DOHH2 (cell line): ENCODE data around the gene MGRN1.

Source experiments
- H3F3A ChIP-seq: fragments of 200-600 bp; sonication (generic), shearing (Covaris generic); 2 replicates; pipeline ENCODE4 v1.6.0; 2016; ENCODE audit warnings: antibody characterized with exemption, mild to moderate bottlenecking; ENCODE audit not compliant: control insufficient read depth, insufficient read depth
- H3K27ac ChIP-seq: fragments of 200-600 bp; sonication (generic); 2 replicates; pipeline ENCODE4 v1.5.1; 2014; ENCODE audit warnings: low read depth, mild to moderate bottlenecking, low read length, moderate library complexity
- H3K27me3 ChIP-seq: fragments of 200-600 bp; sonication (generic); 2 replicates; pipeline ENCODE4 v1.6.1; 2014; ENCODE audit warnings: mild to moderate bottlenecking, low read length, mixed read lengths; ENCODE audit not compliant: control insufficient read depth
- H3K36me3 ChIP-seq: fragments of 200-600 bp; sonication (generic); 2 replicates; pipeline ENCODE4 v1.6.1; 2014; ENCODE audit warnings: mild to moderate bottlenecking, low read length, moderate library complexity, mixed read lengths; ENCODE audit not compliant: control insufficient read depth
- H3K4me1 ChIP-seq: fragments of 200-600 bp; sonication (generic); 2 replicates; pipeline ENCODE4 v1.6.1; 2014; ENCODE audit warnings: mild to moderate bottlenecking, low read length, mixed read lengths; ENCODE audit not compliant: control insufficient read depth
- H3K4me2 ChIP-seq: fragments of 200-600 bp; sonication (generic); 2 replicates; pipeline ENCODE4 v1.6.0; 2014; ENCODE audit warnings: mild to moderate bottlenecking, low read length, moderate library complexity
- H3K4me3 ChIP-seq: fragments of 200-600 bp; sonication (generic); 2 replicates; pipeline ENCODE4 v1.5.1; 2014; ENCODE audit warnings: mild to moderate bottlenecking, low read length, mixed read lengths
- H3K79me2 ChIP-seq: fragments of 200-600 bp; sonication (generic); 2 replicates; pipeline ENCODE4 v1.6.1; 2014; ENCODE audit warnings: mild to moderate bottlenecking, low read length, mixed read lengths; ENCODE audit not compliant: control insufficient read depth
- H3K9me2 ChIP-seq: fragments of 200-600 bp; sonication (generic); replicated peaks from 2 replicates; pipeline ENCODE4 v1.6.1; 2014; ENCODE audit warnings: mild to moderate bottlenecking, low read length, mixed read lengths; ENCODE audit not compliant: control insufficient read depth
- H3K9me3 ChIP-seq: fragments of 200-600 bp; sonication (generic); 2 replicates; pipeline ENCODE4 v1.6.1; 2014; ENCODE audit warnings: antibody characterized with exemption, low read length, mixed read lengths; ENCODE audit not compliant: control insufficient read depth, insufficient read depth
- H4K20me1 ChIP-seq: fragments of 200-600 bp; sonication (generic); 2 replicates; pipeline ENCODE4 v1.6.0; 2014; ENCODE audit warnings: low read depth, mild to moderate bottlenecking, antibody characterized with exemption, low read length, moderate library complexity; ENCODE audit not compliant: control insufficient read depth, insufficient read depth
- EZH2phosphoT487 ChIP-seq: fragments of 200-600 bp; sonication (generic); IDR thresholded peaks from 2 replicates; pipeline ENCODE4 v1.6.1; 2017; ENCODE audit warnings: borderline replicate concordance, mild to moderate bottlenecking, antibody characterized with exemption, low read length, moderate library complexity, mixed read lengths
- TF ChIP-seq, protein P1 (sequence below): fragments of 200-600 bp; sonication (generic); IDR thresholded peaks from one replicate; pipeline ENCODE4 v1.5.1; 2014; ENCODE audit warnings: antibody characterized with exemption, mild to moderate bottlenecking, low read depth, low read length; ENCODE audit not compliant: poor library complexity, severe bottlenecking

Gene MGRN1

DNA sequence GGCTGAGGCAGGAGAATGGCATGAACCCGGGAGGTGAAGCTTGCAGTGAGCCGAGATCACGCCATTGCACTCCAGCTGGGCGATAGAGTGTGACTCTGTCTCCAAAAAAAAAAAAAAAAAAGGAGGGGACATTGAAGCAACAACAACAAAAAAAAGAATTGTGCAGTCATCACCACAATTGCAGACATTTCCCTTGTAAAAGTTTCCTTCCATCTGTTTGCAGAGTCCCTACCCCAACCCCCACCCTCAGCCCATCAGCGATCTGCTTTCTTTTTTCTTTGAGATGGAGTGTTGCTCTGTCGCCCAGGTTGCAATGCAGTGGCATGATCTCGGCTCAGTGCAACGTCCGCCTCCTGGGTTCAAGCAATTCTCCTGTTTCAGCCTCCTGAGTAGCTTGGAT, 3.7 kb downstream of the MGRN1 start:
- no peaks in the 10 kb centered on the region for H3F3A ChIP-seq
- H3K79me2 ChIP-seq = peaks cover 80% of the 10 kb centered on the region
- no peak overlapping the region for H3K4me3 ChIP-seq
- H3K27me3 ChIP-seq = no peaks in the 10 kb centered on the region
- peaks cover 22% of the 10 kb centered on the region for H3K4me1 ChIP-seq
- no peaks in the 10 kb centered on the region for H3K9me2 ChIP-seq
- no peaks in the 10 kb centered on the region; the same call in 1 of the 2 replicates for H3K9me3 ChIP-seq
- peaks cover 14% of the 10 kb centered on the region for H3K36me3 ChIP-seq
- H3K4me2 ChIP-seq = no peak overlapping the region
- peaks cover 17% of the 10 kb centered on the region; the same call in 1 of the 2 replicates for H4K20me1 ChIP-seq
- no peak overlapping the region for H3K27ac ChIP-seq
- TF ChIP-seq EZH2phosphoT487 = no peak
- TF ChIP-seq, protein P1, sequence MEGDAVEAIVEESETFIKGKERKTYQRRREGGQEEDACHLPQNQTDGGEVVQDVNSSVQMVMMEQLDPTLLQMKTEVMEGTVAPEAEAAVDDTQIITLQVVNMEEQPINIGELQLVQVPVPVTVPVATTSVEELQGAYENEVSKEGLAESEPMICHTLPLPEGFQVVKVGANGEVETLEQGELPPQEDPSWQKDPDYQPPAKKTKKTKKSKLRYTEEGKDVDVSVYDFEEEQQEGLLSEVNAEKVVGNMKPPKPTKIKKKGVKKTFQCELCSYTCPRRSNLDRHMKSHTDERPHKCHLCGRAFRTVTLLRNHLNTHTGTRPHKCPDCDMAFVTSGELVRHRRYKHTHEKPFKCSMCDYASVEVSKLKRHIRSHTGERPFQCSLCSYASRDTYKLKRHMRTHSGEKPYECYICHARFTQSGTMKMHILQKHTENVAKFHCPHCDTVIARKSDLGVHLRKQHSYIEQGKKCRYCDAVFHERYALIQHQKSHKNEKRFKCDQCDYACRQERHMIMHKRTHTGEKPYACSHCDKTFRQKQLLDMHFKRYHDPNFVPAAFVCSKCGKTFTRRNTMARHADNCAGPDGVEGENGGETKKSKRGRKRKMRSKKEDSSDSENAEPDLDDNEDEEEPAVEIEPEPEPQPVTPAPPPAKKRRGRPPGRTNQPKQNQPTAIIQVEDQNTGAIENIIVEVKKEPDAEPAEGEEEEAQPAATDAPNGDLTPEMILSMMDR = no peak

DNA sequence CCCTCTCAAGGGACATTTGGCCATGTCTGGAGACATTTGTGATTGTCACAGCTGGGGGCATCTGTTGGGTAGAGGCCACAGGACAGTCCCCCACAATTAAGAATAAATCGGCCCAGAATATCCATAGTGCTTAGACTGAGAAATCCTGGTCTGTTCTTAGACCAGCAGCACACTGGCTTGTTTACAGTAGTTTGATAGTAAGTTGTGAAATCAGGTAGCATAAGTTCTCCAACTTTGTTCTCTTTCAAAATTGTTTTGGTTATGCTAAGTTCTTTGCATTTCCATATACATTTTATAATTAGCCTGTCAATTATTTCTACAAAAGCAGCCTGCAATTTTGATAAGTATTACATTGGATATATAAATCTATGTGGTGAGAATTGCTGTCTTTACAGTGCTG, 6.8 kb downstream of the MGRN1 start:
- Histone ChIP-seq H3K4me2 (no peak overlapping the region), H3K27me3 (no peaks in the 10 kb centered on the region), H3K9me3 (no peaks in the 10 kb centered on the region; the same call in 1 of the 2 replicates), H3K9me2 (no peaks in the 10 kb centered on the region), H3K4me3 (no peak overlapping the region), H3F3A (no peaks in the 10 kb centered on the region), H3K27ac (no peak overlapping the region), H3K79me2 (peaks cover 80% of the 10 kb centered on the region), H3K4me1 (peaks cover 3% of the 10 kb centered on the region), H4K20me1 (peaks cover 7% of the 10 kb centered on the region; the same call in 1 of the 2 replicates), H3K36me3 (peaks cover 17% of the 10 kb centered on the region)
- TF ChIP-seq, protein P1 = no peak
- TF ChIP-seq EZH2phosphoT487 = no peak

DNA sequence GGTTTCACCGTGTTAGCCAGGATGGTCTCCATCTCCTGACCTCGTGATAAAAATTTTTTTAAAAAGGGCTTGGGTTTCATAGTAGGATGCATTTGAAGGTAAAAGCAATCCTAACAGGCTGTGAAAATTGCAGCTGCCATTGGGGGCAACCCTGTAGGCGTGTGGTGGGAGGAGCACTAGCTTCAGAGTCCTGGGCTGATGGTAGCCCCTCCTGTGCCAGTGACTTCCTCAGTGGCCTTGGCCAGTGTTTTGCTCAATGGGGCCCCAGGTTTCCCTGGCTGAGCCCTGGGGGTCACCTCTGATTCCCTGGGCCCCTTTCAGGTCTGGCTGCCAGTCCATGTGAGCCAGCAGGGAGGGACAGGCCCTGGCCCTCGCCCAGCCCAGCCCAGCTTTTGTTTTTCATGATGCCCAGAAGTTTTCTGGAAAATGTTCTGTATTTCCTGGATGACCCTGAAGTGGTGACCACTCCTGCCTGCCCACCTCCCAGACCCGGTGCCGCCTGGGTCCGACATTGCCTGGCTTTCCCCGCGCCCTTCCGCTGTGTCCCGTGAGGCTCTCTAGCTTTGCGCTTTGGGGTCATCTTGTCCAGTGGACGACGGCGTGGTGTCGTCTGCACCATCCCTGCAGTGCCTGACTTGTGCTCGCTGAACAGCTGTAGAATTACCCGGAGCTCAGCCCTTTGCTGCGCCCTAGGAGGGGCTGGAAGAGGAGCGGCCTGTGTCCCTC, 9.4 kb downstream of the MGRN1 start:
- TF ChIP-seq EZH2phosphoT487 = no peak
- TF ChIP-seq, protein P1 = no peak
- Histone ChIP-seq H3K79me2 (peaks cover 70% of the 10 kb centered on the region), H3K4me3 (no peak overlapping the region), H3K9me3 (no peaks in the 10 kb centered on the region; the same call in 1 of the 2 replicates), H3K27ac (no peak overlapping the region), H3F3A (no peaks in the 10 kb centered on the region), H3K36me3 (peaks cover 11% of the 10 kb centered on the region), H4K20me1 (no peaks in the 10 kb centered on the region), H3K9me2 (no peaks in the 10 kb centered on the region), H3K4me1 (no peaks in the 10 kb centered on the region), H3K4me2 (no peak overlapping the region), H3K27me3 (no peaks in the 10 kb centered on the region)
